ENCODE measurements around the gene MYMX.

The MYMX gene

GRCh38 chr6:44221291-44221960, 4.7 kb downstream of the MYMX start:
- peak; percentile 77 for TF ChIP-seq CTCF (IDR thresholded peaks at IDR 0.05; ENCODE audit: extremely low read depth, missing control alignments)
- DNase-seq (ENCODE audit: low spot score) = peak; percentile 88

- peak; percentile 31 for DNase-seq (ENCODE audit: low spot score)
- TF ChIP-seq CTCF (IDR thresholded peaks at IDR 0.05; ENCODE audit: extremely low read depth, missing control alignments) = no peak
Observed at GRCh38 chr6:44221961-44222335, 5.2 kb downstream of the MYMX start.

GRCh38 chr6:44222486-44223318, 6.0 kb downstream of the MYMX start:
- no peak for TF ChIP-seq CTCF (IDR thresholded peaks at IDR 0.05; ENCODE audit: extremely low read depth, missing control alignments)
- peak; percentile 18 for DNase-seq (ENCODE audit: low spot score)

- no peak for TF ChIP-seq CTCF (IDR thresholded peaks at IDR 0.05; ENCODE audit: extremely low read depth, missing control alignments)
- DNase-seq (ENCODE audit: low spot score) = peak; percentile 97
Observed at GRCh38 chr6:44223319-44224028, 6.7 kb downstream of the MYMX start, which contains the start of gene SLC29A1. Gene SLC29A1 (plus strand): TSS chr6:44223595. CDS start chr6:44227314, 3,719 bp downstream.

- peak; percentile 55 for DNase-seq (ENCODE audit: low spot score)
- peak; percentile 20 for TF ChIP-seq CTCF (IDR thresholded peaks at IDR 0.05; ENCODE audit: extremely low read depth, missing control alignments)
Observed at GRCh38 chr6:44224029-44224964, 7.6 kb downstream of the MYMX start.

- DNase-seq (ENCODE audit: low spot score) = peak; percentile 18
- TF ChIP-seq CTCF (IDR thresholded peaks at IDR 0.05; ENCODE audit: extremely low read depth, missing control alignments) = no peak
Observed at GRCh38 chr6:44224965-44225305, 8.2 kb downstream of the MYMX start.
